DND-41 (cell line): Measurements from ENCODE around the gene SULF2.

ENCODE experiments used
- EZH2 ChIP-seq: IDR thresholded peaks from 3 replicates; pipeline ENCODE4 v1.6.1; 2012; ENCODE audit warnings: borderline replicate concordance, low read depth, mild to moderate bottlenecking, moderate library complexity, low read length, inconsistent platforms; ENCODE audit not compliant: severe bottlenecking
- TF ChIP-seq, protein P1 (sequence below): IDR thresholded peaks from 2 replicates; pipeline ENCODE4 v1.5.1; 2012; ENCODE audit warnings: borderline replicate concordance, low read length, moderate library complexity, mild to moderate bottlenecking; ENCODE audit not compliant: poor library complexity, severe bottlenecking; ENCODE audit errors: extremely low read depth

- TF ChIP-seq, protein P1, sequence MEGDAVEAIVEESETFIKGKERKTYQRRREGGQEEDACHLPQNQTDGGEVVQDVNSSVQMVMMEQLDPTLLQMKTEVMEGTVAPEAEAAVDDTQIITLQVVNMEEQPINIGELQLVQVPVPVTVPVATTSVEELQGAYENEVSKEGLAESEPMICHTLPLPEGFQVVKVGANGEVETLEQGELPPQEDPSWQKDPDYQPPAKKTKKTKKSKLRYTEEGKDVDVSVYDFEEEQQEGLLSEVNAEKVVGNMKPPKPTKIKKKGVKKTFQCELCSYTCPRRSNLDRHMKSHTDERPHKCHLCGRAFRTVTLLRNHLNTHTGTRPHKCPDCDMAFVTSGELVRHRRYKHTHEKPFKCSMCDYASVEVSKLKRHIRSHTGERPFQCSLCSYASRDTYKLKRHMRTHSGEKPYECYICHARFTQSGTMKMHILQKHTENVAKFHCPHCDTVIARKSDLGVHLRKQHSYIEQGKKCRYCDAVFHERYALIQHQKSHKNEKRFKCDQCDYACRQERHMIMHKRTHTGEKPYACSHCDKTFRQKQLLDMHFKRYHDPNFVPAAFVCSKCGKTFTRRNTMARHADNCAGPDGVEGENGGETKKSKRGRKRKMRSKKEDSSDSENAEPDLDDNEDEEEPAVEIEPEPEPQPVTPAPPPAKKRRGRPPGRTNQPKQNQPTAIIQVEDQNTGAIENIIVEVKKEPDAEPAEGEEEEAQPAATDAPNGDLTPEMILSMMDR, result no peak
- no peak for TF ChIP-seq EZH2
Observed at GRCh38 chr20:47680804-47681529, 104.3 kb downstream of the SULF2 start.
